Hair follicular keratinocyte (primary cell): ENCODE measurements around the gene ALG1L2. TPM values are rescaled to one million over a fixed set of nuclear protein-coding genes. Genes with fewer than 3 reads are reported as not detected.

ENCODE experiments used
- total RNA-seq: library from RNA; depleted of rRNA; stranded (reverse); fragments of >200 nt; gene quantifications from 2 replicates; pipeline ENCODE4 v1.2.3, GENCODE V29; 2015

Gene ALG1L2
- total RNA-seq: not detected in 2 replicates

GRCh38 chr3:130081351-130081881, at the start of gene ALG1L2:
TSS of gene ALG1L2 (plus strand) at chr3:130081831. CDS start at chr3:130082017, 186 bp downstream.

Other genes with a start within 250 kb of the ALG1L2 start
- 16.1 and 18.2 TPM in 2 replicates for gene TMCC1, start 188.1 kb upstream of the ALG1L2 start, total RNA-seq
- gene TRH, start 107.1 kb upstream of the ALG1L2 start, total RNA-seq: not detected in 2 replicates